Activated T-cell treated with anti-CD3 and anti-CD28 coated beads, Interleukin-2, amount 50 U/mL, for 24 hours (primary cell): ENCODE measurements around the gene CYP39A1.

Source experiments
- DNase-seq: peaks from one replicate; pipeline ENCODE4 v3.0.0-alpha.2; 2020
- H3K27ac Mint-ChIP-seq: 2 replicates; pipeline ENCODE4 v1.8.0; 2020; ENCODE audit warnings: mild to moderate bottlenecking, mixed read lengths
- H3K27me3 Mint-ChIP-seq: 2 replicates; pipeline ENCODE4 v1.8.0; 2020; ENCODE audit warnings: mixed read lengths
- H3K36me3 Mint-ChIP-seq: 2 replicates; pipeline ENCODE4 v1.8.0; 2020; ENCODE audit warnings: low read depth, mixed read lengths
- H3K4me1 Mint-ChIP-seq: 2 replicates; pipeline ENCODE4 v1.8.0; 2020; ENCODE audit warnings: low read depth, mixed read lengths
- H3K4me3 Mint-ChIP-seq: 2 replicates; pipeline ENCODE4 v1.8.0; 2020; ENCODE audit warnings: mild to moderate bottlenecking, moderate library complexity, mixed read lengths
- H3K9me3 Mint-ChIP-seq: 2 replicates; pipeline ENCODE4 v1.8.0; 2020; ENCODE audit warnings: mixed read lengths

Gene CYP39A1

DNA sequence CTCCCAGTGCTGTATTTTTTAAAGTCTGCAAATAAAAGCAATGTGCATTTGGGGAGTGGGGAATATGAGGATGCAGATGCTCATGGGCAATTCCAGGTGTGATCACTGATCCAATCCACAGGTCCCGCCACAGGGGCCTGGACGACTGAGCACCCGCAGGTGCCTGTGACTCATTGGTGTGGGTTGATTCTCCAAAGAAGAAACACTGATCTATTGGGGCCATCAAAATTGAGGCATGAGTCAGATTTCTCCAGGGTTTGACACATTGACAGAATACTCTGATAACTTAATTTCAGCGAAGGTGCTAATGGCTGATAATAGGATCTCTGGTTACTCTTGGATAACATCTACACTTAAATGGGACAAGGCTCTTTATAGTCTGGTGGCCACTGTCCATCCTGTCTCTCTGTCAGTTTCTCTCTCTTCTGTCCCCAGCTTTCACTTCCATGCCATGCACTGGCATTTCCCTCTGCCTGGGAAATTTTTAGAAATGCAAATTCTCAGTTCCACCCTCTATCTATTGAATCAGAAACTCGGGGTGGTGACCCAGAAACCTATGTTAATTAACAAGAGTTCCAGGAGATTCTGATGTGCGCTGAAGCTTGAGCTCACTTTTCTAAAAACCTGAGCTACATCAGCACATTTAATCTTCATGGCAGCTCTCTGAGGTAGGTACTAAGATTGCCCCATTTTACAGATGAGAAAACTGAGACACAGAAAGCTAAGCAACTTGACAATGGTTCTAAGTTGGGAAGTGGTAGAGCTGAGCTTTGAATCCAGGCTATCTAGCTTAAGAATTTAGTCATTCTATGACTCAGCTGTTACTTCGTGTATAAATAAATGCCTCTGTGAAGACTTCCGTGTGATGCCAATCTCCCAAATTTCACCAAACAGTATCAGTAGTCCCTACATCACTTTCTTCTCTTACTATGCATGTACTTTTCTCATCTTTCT, 151.2 kb downstream of the CYP39A1 start:
- no peaks in the 10 kb centered on the region for H3K36me3 Mint-ChIP-seq

GRCh38 chr6:46500382-46500781, 152.2 kb downstream of the CYP39A1 start:
- H3K36me3 Mint-ChIP-seq = no peaks in the 10 kb centered on the region
- peaks cover 42% of the 10 kb centered on the region for H3K27me3 Mint-ChIP-seq
- no peak overlapping the region for H3K27ac Mint-ChIP-seq
- no peaks in the 10 kb centered on the region for H3K9me3 Mint-ChIP-seq
- H3K4me3 Mint-ChIP-seq = no peak overlapping the region
- no peak for DNase-seq
- no peaks in the 10 kb centered on the region for H3K4me1 Mint-ChIP-seq

More for the DNA sequence above, 151.2 kb downstream of the CYP39A1 start:
- Mint-ChIP-seq H3K4me1 (no peaks in the 10 kb centered on the region), H3K4me3 (no peak overlapping the region), H3K27ac (no peak overlapping the region), H3K27me3 (peaks cover 35% of the 10 kb centered on the region), H3K9me3 (no peaks in the 10 kb centered on the region)
- DNase-seq = no peak
